Measurements from ENCODE around the gene TMEM184C.

GRCh38 chr4:147582386-147583060 is 34.7 kb upstream of the TMEM184C start:
- TF ChIP-seq CTCF (IDR thresholded peaks at IDR 0.05) (no peak), POLR2A (IDR thresholded peaks at IDR 0.05) (no peak)

Measured in breast epithelium (tissue), 3 donors.